ENCODE results near the gene NKTR. TPM values are rescaled to one million over a fixed set of nuclear protein-coding genes. Genes with fewer than 3 reads are reported as not detected.

NKTR gene
- total and polyA plus RNA-seq, 9 of the 15 experiments (the other 6 are each of a cell fraction or from before 2014, with no cell fraction given): 19.7 to 123 (median 92.6) TPM

DNA sequence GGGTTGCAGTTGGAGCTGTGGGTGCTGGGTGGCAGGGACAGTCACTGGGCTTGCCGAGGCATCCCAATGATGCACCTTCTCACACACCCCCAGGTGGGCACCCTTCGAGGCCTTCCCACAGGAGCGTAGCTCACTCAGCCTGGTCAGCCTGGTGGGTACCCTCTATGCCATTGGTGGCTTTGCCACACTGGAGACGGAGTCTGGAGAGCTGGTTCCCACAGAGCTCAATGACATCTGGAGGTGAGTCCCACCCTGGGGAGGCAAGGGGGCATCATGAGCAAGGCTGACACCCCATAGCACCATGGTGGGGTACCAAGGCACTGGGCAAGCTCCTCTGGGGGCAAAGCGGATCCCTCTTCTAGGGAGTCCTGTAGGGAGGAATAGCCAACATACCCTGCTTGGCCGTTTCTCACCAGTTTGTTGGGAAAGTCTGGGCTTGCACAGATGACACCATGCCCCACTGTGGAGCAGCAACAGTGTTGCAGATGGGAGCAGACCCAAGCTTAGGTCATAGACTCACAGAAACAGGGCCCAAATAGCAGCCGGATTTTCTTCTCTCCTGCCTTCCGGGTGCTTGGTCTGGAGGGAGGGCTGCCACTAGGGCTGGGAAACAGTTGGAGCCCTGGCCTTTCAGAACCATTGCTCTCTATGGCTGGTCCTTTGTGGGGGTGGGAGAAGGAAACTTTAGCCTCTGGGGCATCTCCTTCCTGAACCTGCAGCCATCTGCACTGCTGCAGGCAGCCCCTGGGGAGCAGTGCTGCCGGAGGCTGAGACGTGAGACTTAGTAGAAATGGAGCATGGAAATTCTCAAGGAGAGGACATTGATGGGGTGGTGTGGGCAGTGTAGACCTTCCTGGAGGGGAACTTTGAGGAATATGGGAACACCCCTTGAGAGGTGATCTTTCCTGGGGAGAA, 90.5 kb downstream of the NKTR start:
- Histone ChIP-seq H2AFZ (ENCODE audit: low read depth, low read length) (no peak overlapping the region), H3K27ac (ENCODE audit: extremely low read depth, low read depth, low read length) (no peak overlapping the region), H3K9me3 (replicated peaks; ENCODE audit: control insufficient read depth, insufficient read depth, low read depth, low read length) (no peaks in the 10 kb centered on the region), H3K27me3 (ENCODE audit: control insufficient read depth in 2 of 2, insufficient read depth in 2 of 2, low read length in 2 of 2) (peaks cover 24 to 72% of the 10 kb centered on the region in 2 experiments), H3K4me3 (no peak overlapping the region), H3K4me2 (ENCODE audit: insufficient read depth, low read length) (no peak overlapping the region), H4K20me1 (replicated peaks; ENCODE audit: control insufficient read depth, insufficient read depth, low read length) (peaks cover 19% of the 10 kb centered on the region; the same call in 1 of the 2 replicates), H3K9ac (ENCODE audit: insufficient read depth in 1 of 2, low read depth in 2 of 2, low read length in 2 of 2) (no peak overlapping the region), H3K9me1 (ENCODE audit: control insufficient read depth, insufficient read depth, low read length) (peaks cover 5% of the 10 kb centered on the region), H3K36me3 (ENCODE audit: control insufficient read depth, insufficient read depth, low read length) (no peaks in the 10 kb centered on the region), H3K79me2 (ENCODE audit: control insufficient read depth, insufficient read depth, low read length) (no peaks in the 10 kb centered on the region), H3K4me1 (replicated peaks in 1 of 2; ENCODE audit: control insufficient read depth in 2 of 2, insufficient read depth in 2 of 2, low read length in 2 of 2) (peaks cover 0 to 13% of the 10 kb centered on the region in 2 experiments; a peak in 2 of 5 replicates)
- under 1% methylated on average over 10 of the region's 10 CpGs for WGBS (ENCODE audit: insufficient coverage, low coverage, missing lambda C conversion rate)
- CTCF ChIA-PET (ENCODE audit: low intra/inter-chr PET ratio): interaction anchor here (0.6 kb wide), 1 partner anchor 87 kb away, joined by 4 read pairs; no protein-coding TSS in a partner anchor
- DNase-seq (ENCODE audit: extremely low read depth in 1 of 4, low spot score in 3 of 4) (no peak), ATAC-seq (peak; percentile 46), FAIRE-seq (no peak)
- in situ Hi-C loops (cut with MboI): no loop called here
- intact Hi-C loops (cut with micrococcal nuclease): no loop called here
- TF ChIP-seq ZNF232 (CRISPR knock-in tag; IDR thresholded peaks at IDR 0.05): no peak
- TF ChIP-seq, protein P1, sequence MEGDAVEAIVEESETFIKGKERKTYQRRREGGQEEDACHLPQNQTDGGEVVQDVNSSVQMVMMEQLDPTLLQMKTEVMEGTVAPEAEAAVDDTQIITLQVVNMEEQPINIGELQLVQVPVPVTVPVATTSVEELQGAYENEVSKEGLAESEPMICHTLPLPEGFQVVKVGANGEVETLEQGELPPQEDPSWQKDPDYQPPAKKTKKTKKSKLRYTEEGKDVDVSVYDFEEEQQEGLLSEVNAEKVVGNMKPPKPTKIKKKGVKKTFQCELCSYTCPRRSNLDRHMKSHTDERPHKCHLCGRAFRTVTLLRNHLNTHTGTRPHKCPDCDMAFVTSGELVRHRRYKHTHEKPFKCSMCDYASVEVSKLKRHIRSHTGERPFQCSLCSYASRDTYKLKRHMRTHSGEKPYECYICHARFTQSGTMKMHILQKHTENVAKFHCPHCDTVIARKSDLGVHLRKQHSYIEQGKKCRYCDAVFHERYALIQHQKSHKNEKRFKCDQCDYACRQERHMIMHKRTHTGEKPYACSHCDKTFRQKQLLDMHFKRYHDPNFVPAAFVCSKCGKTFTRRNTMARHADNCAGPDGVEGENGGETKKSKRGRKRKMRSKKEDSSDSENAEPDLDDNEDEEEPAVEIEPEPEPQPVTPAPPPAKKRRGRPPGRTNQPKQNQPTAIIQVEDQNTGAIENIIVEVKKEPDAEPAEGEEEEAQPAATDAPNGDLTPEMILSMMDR (IDR thresholded peaks at IDR 0.05 in 2 of 3, conservative IDR thresholded peaks at IDR 0.05 in 1 of 3; ENCODE audit: insufficient read depth in 2 of 3, low read depth in 1 of 3, low read length in 3 of 3): peak in 1 of 3 experiments; percentile 19; a peak in 1 of 6 replicates
- POLR2A ChIA-PET: interaction anchor here (0.6 kb wide), 1 partner anchor 52 kb away, joined by 4 read pairs; no protein-coding TSS in a partner anchor
- no TSS peak for BruUV-seq (replicated peaks)

All from K562 (cell line).